HEK293T (cell line): ENCODE data around the gene CRYM.
"Not testable (repeated sequence)": the region's sequence is repeated elsewhere in the genome, so short reads cannot be mapped to it uniquely, and the experiment has no call there.

Experiments used
- CTCF ChIA-PET: fragments of 350-600 bp; formaldehyde crosslinking; extraction: SDS; loops from one replicate; lab custom pipeline; 2021; ENCODE audit warnings: antibody characterized with exemption, inconsistent platforms; lab: Yijun Ruan, JAX
- POLR2A ChIA-PET: fragments of 350-600 bp; formaldehyde crosslinking; extraction: SDS; loops from one replicate; lab custom pipeline; 2020; ENCODE audit warnings: antibody characterized with exemption, inconsistent platforms; lab: Yijun Ruan, JAX
- DNase-seq: peaks from one replicate; pipeline ENCODE4 v3.0.0; 2012; ENCODE audit warnings: mixed read lengths; ENCODE audit errors: extremely low spot score
- ARNT ChIP-seq: fragments of 450-650 bp; IDR thresholded peaks from 2 replicates; pipeline ENCODE4 v1.6.1; 2017; ENCODE audit warnings: mild to moderate bottlenecking
- BHLHE40 ChIP-seq: fragments of 450-650 bp; IDR thresholded peaks from 2 replicates; pipeline ENCODE4 v1.6.1; 2016; ENCODE audit warnings: mild to moderate bottlenecking, moderate library complexity, borderline replicate concordance
- CTBP1 ChIP-seq: fragments of 450-650 bp; IDR thresholded peaks from 2 replicates; pipeline ENCODE4 v1.6.1; 2016; ENCODE audit warnings: borderline replicate concordance
- ELF4 ChIP-seq: fragments of 450-650 bp; IDR thresholded peaks from 2 replicates; pipeline ENCODE4 v1.6.1; 2017; ENCODE audit warnings: antibody characterized with exemption
- FOXA1 ChIP-seq: fragments of 450-650 bp; IDR thresholded peaks from 2 replicates; pipeline ENCODE4 v1.6.1; 2016; ENCODE audit warnings: mild to moderate bottlenecking
- FOXK2 ChIP-seq: fragments of 450-650 bp; IDR thresholded peaks from 2 replicates; pipeline ENCODE4 v1.6.1; 2016; ENCODE audit warnings: mild to moderate bottlenecking
- FOXM1 ChIP-seq: fragments of 450-650 bp; IDR thresholded peaks from 2 replicates; pipeline ENCODE4 v1.6.1; 2017; ENCODE audit warnings: mild to moderate bottlenecking, borderline replicate concordance
- HDGF ChIP-seq: fragments of 450-650 bp; IDR thresholded peaks from 2 replicates; pipeline ENCODE4 v1.6.1; 2017; ENCODE audit warnings: antibody characterized with exemption, borderline replicate concordance
- L3MBTL2 ChIP-seq: fragments of 450-650 bp; conservative IDR thresholded peaks from 2 replicates; pipeline ENCODE4 v1.6.1; 2016; ENCODE audit warnings: mild to moderate bottlenecking
- LEF1 ChIP-seq: fragments of 450-650 bp; IDR thresholded peaks from 2 replicates; pipeline ENCODE4 v1.6.1; 2017; ENCODE audit warnings: mild to moderate bottlenecking, borderline replicate concordance
- NFRKB ChIP-seq: fragments of 450-650 bp; IDR thresholded peaks from 2 replicates; pipeline ENCODE4 v1.6.1; 2016; ENCODE audit warnings: mild to moderate bottlenecking, moderate library complexity
- PKNOX1 ChIP-seq: fragments of 450-650 bp; IDR thresholded peaks from 2 replicates; pipeline ENCODE4 v1.6.1; 2016
- SP1 ChIP-seq: fragments of 450-650 bp; IDR thresholded peaks from 2 replicates; pipeline ENCODE4 v1.6.1; 2017
- SUZ12 ChIP-seq: fragments of 450-650 bp; IDR thresholded peaks from 2 replicates; pipeline ENCODE4 v1.6.1; 2016; ENCODE audit warnings: mild to moderate bottlenecking
- TARDBP ChIP-seq: fragments of 450-650 bp; IDR thresholded peaks from 2 replicates; pipeline ENCODE4 v1.6.1; 2016
- ZNF384 ChIP-seq: fragments of 450-650 bp; IDR thresholded peaks from 2 replicates; pipeline ENCODE4 v1.6.1; 2016

CRYM gene

GRCh38 chr16:21250072-21250923 lies 27.8 kb downstream of the CRYM start:
- TF ChIP-seq FOXA1 (no peak), ELF4 (no peak), HDGF (no peak), L3MBTL2 (no peak), SP1 (no peak), LEF1 (no peak), FOXK2 (no peak), ZNF384 (no peak), BHLHE40 (no peak), SUZ12 (no peak), FOXM1 (no peak), ARNT (no peak), PKNOX1 (no peak)
- DNase-seq, result no peak
- POLR2A ChIA-PET, result no interaction called here
- CTCF ChIA-PET, result no interaction called here

GRCh38 chr16:21248179-21248578 lies 29.9 kb downstream of the CRYM start:
- CTCF ChIA-PET, DNase-seq, POLR2A ChIA-PET: not testable (repeated sequence)

- DNase-seq, result no peak
- POLR2A ChIA-PET, result no interaction called here
- CTCF ChIA-PET, result no interaction called here
- no peak for TF ChIP-seq ZNF384
- no peak for TF ChIP-seq BHLHE40
- no peak for TF ChIP-seq ARNT
- TF ChIP-seq L3MBTL2, result no peak
- TF ChIP-seq PKNOX1, result no peak
- no peak for TF ChIP-seq FOXK2
- TF ChIP-seq SP1, result no peak
- TF ChIP-seq NFRKB, result no peak
- no peak for TF ChIP-seq TARDBP
- no peak for TF ChIP-seq LEF1
- TF ChIP-seq FOXM1, result no peak
- TF ChIP-seq ELF4, result no peak
- TF ChIP-seq CTBP1, result no peak
- no peak for TF ChIP-seq HDGF
- no peak for TF ChIP-seq SUZ12
- no peak for TF ChIP-seq FOXA1
Observed at GRCh38 chr16:21244518-21245215, 33.4 kb downstream of the CRYM start.

- POLR2A ChIA-PET, result no interaction called here
- no peak for TF ChIP-seq ZNF384
- TF ChIP-seq NFRKB, result no peak
- TF ChIP-seq SUZ12, result no peak
- TF ChIP-seq CTBP1, result no peak
- TF ChIP-seq SP1, result no peak
- no peak for TF ChIP-seq PKNOX1
- TF ChIP-seq FOXA1, result no peak
- TF ChIP-seq ELF4, result no peak
- TF ChIP-seq FOXK2, result no peak
- DNase-seq, result no peak
- CTCF ChIA-PET, result no interaction called here
Observed at GRCh38 chr16:21242756-21243155, 35.3 kb downstream of the CRYM start.

GRCh38 chr16:21239646-21240045 lies 38.4 kb downstream of the CRYM start:
- CTCF ChIA-PET, result no interaction called here

More at GRCh38 chr16:21239646-21240045, 38.4 kb downstream of the CRYM start:
- POLR2A ChIA-PET, result no interaction called here
- DNase-seq, result no peak
- TF ChIP-seq FOXA1 (no peak), L3MBTL2 (no peak), NFRKB (no peak), ZNF384 (no peak), HDGF (no peak), PKNOX1 (no peak)
